ENCODE measurements around the gene PCYT2.

Gene PCYT2

GRCh38 chr17:81901167-81902022 lies 9.8 kb downstream of the PCYT2 start:
- no peak overlapping the region for H3K4me3 ChIP-seq (replicated peaks; ENCODE audit: insufficient read depth, low read length)
- no peak overlapping the region for H3K27ac ChIP-seq (replicated peaks)
- TF ChIP-seq, protein P1, sequence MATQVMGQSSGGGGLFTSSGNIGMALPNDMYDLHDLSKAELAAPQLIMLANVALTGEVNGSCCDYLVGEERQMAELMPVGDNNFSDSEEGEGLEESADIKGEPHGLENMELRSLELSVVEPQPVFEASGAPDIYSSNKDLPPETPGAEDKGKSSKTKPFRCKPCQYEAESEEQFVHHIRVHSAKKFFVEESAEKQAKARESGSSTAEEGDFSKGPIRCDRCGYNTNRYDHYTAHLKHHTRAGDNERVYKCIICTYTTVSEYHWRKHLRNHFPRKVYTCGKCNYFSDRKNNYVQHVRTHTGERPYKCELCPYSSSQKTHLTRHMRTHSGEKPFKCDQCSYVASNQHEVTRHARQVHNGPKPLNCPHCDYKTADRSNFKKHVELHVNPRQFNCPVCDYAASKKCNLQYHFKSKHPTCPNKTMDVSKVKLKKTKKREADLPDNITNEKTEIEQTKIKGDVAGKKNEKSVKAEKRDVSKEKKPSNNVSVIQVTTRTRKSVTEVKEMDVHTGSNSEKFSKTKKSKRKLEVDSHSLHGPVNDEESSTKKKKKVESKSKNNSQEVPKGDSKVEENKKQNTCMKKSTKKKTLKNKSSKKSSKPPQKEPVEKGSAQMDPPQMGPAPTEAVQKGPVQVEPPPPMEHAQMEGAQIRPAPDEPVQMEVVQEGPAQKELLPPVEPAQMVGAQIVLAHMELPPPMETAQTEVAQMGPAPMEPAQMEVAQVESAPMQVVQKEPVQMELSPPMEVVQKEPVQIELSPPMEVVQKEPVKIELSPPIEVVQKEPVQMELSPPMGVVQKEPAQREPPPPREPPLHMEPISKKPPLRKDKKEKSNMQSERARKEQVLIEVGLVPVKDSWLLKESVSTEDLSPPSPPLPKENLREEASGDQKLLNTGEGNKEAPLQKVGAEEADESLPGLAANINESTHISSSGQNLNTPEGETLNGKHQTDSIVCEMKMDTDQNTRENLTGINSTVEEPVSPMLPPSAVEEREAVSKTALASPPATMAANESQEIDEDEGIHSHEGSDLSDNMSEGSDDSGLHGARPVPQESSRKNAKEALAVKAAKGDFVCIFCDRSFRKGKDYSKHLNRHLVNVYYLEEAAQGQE (IDR thresholded peaks at IDR 0.05; ENCODE audit: insufficient replicate concordance, low read depth): no peak
- no peak for TF ChIP-seq SPI1 (IDR thresholded peaks at IDR 0.05; ENCODE audit: borderline replicate concordance, low read depth)
- no peak for DNase-seq (ENCODE audit: low read depth in 1 of 2, low spot score in 1 of 2)
- H3K27me3 ChIP-seq (ENCODE audit: insufficient read depth, poor library complexity, severe bottlenecking): peaks cover 5% of the 10 kb centered on the region

- DNase-seq (ENCODE audit: low read depth in 1 of 2, low spot score in 1 of 2): no peak
- TF ChIP-seq SPI1 (IDR thresholded peaks at IDR 0.05; ENCODE audit: borderline replicate concordance, low read depth): no peak
- TF ChIP-seq, protein P1 (IDR thresholded peaks at IDR 0.05; ENCODE audit: insufficient replicate concordance, low read depth): no peak
- TF ChIP-seq, protein P2, sequence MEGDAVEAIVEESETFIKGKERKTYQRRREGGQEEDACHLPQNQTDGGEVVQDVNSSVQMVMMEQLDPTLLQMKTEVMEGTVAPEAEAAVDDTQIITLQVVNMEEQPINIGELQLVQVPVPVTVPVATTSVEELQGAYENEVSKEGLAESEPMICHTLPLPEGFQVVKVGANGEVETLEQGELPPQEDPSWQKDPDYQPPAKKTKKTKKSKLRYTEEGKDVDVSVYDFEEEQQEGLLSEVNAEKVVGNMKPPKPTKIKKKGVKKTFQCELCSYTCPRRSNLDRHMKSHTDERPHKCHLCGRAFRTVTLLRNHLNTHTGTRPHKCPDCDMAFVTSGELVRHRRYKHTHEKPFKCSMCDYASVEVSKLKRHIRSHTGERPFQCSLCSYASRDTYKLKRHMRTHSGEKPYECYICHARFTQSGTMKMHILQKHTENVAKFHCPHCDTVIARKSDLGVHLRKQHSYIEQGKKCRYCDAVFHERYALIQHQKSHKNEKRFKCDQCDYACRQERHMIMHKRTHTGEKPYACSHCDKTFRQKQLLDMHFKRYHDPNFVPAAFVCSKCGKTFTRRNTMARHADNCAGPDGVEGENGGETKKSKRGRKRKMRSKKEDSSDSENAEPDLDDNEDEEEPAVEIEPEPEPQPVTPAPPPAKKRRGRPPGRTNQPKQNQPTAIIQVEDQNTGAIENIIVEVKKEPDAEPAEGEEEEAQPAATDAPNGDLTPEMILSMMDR (IDR thresholded peaks at IDR 0.05; ENCODE audit: insufficient read depth, low read length): no peak
- no peak for TF ChIP-seq GABPA (IDR thresholded peaks at IDR 0.05; ENCODE audit: low read depth)
- no peak for TF ChIP-seq POLR2AphosphoS5 (IDR thresholded peaks at IDR 0.05; ENCODE audit: low read depth)
- Histone ChIP-seq H3K27me3 (ENCODE audit: insufficient read depth, poor library complexity, severe bottlenecking) (peaks cover 5% of the 10 kb centered on the region), H3K4me3 (replicated peaks; ENCODE audit: insufficient read depth, low read length) (no peak overlapping the region), H3K27ac (replicated peaks) (no peak overlapping the region)
Observed at GRCh38 chr17:81900181-81900820, 10.9 kb downstream of the PCYT2 start.

GRCh38 chr17:81899514-81900166 lies 11.6 kb downstream of the PCYT2 start:
- no peak for DNase-seq (ENCODE audit: low read depth in 1 of 2, low spot score in 1 of 2)
- 0 out of 2 replicates have a peak, but pooled peaks have one; percentile 11 for TF ChIP-seq POLR2AphosphoS5 (IDR thresholded peaks at IDR 0.05; ENCODE audit: low read depth)
- TF ChIP-seq, protein P2 (IDR thresholded peaks at IDR 0.05; ENCODE audit: insufficient read depth, low read length): no peak
- TF ChIP-seq, protein P1 (IDR thresholded peaks at IDR 0.05; ENCODE audit: insufficient replicate concordance, low read depth): no peak
- TF ChIP-seq SPI1 (IDR thresholded peaks at IDR 0.05; ENCODE audit: borderline replicate concordance, low read depth): no peak
- no peak for TF ChIP-seq GABPA (IDR thresholded peaks at IDR 0.05; ENCODE audit: low read depth)
- Histone ChIP-seq H3K27me3 (ENCODE audit: insufficient read depth, poor library complexity, severe bottlenecking) (peaks cover 5% of the 10 kb centered on the region), H3K4me3 (replicated peaks; ENCODE audit: insufficient read depth, low read length) (no peak overlapping the region), H3K27ac (replicated peaks) (no peak overlapping the region)

Data from HL-60 (cell line).